Stimulated activated CD8-positive, alpha-beta memory T cell treated with anti-CD3 and anti-CD28 coated beads, Interleukin-7, amount 100 ng/mL, for 48 hours (primary cell): ENCODE data around the gene OR52E2.
"Not testable (repeated sequence)": the region's sequence is repeated elsewhere in the genome, so short reads cannot be mapped to it uniquely, and the experiment has no call there.

ENCODE experiments used
- DNase-seq, 2 donors: peaks; one replicate each; pipeline ENCODE4 v3.0.0-alpha.2; 2020; ENCODE audit warnings: low read depth in 1 of 2; ENCODE audit errors: extremely low read depth in 1 of 2

Gene OR52E2

DNA sequence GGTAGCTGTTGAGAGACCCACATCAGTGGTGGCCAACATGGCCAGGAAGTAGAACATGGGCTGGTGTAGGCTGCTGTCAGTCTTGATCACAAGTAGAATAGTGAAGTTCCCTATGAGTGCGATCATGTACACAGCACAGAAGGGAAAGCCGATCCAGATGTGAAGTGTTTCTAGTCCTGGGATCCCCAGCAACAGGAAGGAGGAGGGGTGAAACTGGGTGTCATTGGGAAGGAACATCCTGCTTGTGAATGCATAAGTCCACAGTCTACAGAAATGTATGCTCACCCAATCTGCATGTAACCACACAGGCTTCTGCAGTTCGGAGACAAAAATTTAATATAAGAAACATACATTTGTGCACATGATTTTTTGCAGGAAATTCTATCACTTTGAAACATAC lies at the start of gene OR52E2:
TSS of gene OR52E2 (minus strand) at position 237 of the 400 bp plus-strand sequence. CDS start at position 237, 0 bp downstream.
- no peak for DNase-seq

DNA sequence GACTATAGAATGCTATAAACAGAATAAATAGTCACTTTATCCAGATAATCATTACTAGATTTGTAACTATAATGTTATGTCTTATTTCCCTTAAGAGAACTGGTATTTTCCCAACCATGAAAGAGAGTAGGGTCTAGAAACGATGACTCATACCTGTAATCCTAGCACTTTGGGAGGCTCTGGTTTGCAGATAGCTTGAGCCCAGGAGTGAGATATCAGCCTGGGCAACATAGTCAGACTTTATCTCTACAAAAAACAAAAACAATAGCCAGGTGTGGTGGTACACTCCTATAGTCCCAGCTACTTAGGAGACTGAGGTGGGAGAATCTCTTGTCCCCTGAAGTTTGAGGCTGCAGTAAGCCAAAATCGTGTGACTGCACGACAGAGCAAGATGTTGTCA lies 47.9 kb upstream of the OR52E2 start:
- no peak for DNase-seq

DNA sequence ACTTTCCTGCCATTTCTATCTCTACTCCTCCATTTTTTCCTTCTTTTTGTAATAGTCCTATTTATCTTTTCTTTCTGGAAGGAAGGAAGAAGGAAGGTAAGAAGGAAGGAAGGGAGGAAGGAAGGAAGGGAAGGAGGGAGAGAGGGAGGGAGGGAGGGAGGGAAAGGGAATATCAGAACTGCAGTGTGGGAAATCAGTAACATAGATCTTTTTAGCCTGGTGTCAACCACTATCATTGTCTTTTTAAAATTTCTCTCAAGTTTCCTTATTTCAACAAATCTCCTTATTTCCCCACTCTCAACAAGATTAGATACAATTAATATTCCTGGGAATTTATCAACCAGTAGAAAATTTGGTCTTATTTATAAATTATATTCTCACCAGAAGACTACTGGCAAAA lies 43.6 kb upstream of the OR52E2 start:
- DNase-seq: no peak

DNA sequence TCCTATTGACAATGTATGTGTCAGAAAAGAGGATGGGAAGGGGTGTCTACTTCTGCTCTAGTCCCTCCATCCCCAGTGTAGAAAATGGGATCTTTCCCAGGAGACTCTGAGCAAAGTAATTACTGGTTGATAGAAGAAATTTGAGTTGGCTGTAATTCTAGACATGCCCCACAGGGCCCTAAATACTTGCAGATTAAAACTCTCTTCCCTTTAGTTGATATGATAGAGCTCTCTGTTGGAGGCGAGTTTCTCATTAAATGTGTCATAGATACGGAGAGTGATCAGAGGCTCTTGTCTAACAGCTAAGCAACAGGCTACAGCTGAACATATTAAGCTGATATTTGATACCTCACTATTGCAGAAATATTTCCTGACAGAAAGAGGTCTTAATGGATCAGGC lies 42.8 kb upstream of the OR52E2 start:
- DNase-seq: no peak

DNA sequence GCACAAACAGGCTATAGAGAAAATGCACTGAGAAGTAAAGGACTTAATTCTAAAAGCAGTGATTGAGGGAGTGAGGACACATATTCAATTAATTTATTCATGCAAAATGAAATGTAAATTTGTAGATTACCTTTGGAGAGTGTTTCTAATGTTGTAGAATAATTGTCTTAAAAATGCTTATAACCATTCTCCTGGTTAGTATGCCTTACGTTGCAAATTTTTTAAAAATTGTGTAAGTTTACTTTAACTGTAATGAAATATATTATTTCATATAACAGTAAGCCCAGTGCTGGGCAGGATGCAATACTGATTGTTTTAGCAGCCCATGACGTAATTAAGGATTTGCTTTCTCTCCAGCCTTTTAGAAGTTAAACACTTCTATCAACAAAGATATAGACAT lies 36.6 kb upstream of the OR52E2 start:
- DNase-seq: no peak

DNA sequence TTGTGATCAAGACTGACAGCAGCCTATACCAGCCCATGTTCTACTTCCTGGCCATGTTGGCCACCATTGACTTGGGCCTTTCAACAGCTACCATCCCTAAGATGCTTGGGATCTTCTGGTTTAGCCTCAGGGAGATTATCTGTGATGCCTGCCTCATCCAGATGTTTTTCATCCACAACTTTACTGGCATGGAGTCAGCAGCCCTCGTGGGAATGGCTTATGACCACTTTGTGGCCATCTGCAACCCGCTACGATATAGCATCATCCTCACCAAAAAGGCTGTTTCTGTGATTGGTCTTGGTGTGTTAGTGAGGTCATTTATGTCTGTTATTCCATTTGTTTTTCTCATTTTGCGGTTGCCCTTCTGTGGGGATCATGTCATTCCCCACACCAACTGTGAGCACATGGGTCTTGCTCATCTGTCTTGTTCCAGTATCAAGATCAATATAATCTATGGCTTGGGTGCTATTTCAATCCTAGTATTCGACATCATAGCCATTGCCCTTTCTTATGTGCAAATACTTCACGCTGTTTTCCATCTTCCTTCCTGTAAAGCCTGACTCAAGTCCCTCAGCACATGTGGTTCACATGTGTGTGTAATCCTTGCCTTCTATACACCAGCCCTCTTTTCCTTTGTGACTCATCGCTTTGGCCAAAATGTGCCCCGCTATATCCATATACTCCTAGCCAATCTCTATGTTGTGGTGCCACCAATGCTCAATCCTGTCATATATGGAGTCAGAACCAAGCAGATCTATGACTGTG lies 33.6 kb upstream of the OR52E2 start:
- no peak for DNase-seq

DNA sequence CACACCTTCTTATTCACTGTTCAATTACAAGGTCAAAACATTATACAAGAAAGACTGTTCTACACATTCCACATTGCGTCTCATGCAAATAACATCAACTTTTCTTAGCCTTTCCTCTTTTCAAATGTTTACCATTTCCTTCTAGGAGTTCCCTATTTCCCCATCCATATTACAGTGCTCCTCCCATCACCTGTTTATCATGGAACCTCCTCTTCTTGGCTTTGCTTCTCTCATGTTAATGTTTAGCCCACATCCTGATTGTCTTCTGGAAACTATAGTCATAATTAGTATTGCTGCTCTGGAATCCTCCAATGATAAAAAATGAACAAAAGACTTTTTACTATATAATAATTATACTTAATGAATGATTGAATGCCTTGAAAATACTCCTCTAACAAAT lies 31.2 kb upstream of the OR52E2 start:
- no peak for DNase-seq

DNA sequence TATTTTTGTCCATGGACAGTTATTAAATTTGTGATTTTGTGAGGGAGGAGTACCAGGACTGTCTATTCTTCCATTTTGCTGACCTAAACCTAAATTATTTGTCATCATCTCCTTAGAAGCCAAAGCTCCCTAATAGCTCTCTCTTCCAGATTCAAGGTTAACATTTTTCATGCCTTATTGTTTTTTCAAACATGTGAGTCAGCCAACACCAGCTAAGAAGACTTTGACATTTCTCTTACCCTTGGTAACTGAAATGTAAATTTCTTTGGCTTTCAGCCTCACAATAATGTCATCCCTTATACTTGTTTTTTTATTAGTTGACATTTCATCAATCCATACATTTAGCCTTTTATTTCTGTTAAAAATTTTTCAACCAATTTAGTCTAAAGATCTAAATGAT lies 29.1 kb upstream of the OR52E2 start:
- DNase-seq: no peak

DNA sequence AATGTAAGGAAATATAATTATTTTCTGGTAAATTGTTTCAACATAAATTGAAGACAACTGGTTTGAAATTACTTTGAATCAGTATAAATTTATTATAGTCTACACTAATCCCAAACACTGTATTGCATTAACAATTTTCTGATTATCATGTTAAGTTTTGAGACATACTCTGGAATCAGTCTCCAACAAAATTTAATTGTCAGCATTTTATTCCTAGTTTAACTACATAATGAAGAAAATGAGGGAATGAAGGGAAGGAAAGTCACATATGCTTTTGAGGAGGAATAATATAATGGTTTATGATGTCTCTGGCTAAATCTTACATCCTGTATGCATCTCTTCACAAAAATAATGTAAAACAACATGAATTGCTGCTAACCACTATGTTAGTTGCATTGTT lies 24.2 kb upstream of the OR52E2 start:
- no peak for DNase-seq

DNA sequence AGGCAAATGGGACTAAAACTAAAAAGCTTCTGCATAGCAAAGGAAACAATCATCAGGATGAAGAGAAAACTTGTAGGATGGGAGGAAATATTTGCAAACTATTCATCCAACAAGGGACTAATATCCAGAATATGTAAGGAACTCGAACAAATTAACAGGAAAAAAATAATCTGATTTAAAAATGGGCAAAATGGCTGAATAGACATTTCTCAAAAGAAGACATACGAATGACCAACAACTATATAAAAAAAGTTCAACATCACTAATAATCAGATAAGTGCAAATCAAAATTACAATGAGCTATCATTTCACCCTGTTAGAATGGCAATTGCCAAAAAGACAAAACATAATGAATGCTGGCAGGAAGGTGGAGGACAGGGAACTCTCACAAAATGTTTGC lies 22.0 kb upstream of the OR52E2 start:
- DNase-seq: no peak

DNA sequence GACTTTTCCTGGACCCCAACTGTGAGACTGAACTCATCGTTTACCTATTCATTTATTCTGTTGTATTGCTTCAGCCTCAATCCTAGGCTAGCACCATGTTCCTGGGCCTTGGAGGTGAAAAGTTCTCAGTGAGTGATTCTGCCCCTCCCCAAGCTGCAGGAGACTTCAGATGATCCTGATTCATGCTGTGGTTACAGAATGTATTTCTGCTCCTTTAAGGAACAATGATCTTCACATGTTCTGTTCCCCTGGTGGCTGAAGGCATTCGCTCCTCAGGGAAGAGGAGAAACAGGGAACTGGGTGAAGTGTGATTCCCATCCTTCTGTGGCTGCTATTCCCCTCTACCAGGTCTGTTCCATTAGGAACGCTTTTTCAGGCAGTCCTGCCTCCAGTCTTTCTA lies 12.4 kb upstream of the OR52E2 start:
- DNase-seq: no peak

DNA sequence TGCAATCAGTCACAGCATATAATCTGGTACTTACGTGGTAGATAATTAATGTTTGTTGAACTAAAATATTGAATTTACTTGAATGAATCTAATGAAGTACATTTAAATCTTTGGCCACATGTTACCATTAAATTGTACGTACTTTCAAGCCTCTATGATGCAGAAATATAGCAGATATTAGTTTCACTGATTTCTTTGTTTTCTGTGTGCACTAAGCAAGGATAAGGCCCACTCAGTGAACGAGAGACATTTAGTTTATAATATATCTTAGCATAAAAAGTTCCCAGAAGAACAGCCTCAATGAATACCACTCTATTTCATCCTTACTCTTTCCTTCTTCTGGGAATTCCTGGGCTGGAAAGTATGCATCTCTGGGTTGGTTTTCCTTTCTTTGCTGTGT lies 9.8 kb upstream of the OR52E2 start, which contains the start of gene OR52E1:
TSS of gene OR52E1 (plus strand) at position 301 of the 400 bp plus-strand sequence.
- no peak for DNase-seq

DNA sequence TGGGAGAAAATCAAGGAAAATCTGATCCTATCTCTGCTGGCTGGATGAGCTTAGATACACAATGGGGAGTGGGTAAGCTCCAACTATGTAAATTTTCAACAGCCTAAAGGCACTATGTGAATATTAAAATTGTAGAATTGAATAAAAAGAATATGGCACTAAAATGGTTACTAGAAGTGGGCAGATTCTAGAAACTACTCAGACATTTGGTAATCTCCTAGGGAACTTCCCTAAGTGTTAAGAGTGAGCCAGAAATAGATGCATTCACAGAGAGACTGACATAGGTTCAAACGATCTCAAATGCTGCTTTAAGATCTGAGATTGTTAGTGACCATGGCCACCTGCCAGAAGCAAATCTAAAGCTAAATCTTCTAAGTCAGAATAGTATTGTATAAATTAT lies 5.6 kb upstream of the OR52E2 start:
- DNase-seq: no peak

DNA sequence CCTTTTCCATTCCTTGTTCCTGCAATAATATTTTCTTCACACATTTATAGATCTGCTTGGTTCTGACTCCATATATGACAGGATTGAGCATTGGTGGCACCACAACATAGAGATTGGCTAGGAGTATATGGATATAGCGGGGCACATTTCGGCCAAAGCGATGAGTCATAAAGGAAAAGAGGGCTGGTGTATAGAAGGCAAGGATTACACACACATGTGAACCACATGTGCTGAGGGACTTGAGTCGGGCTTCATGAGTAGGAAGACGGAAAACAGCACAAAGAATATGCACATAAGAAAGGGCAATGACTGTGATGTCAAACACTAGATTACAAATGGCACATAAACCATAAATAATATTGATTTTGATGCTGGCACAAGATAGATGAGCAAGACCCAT lies 748 bp downstream of the OR52E2 start:
- not testable (repeated sequence) for DNase-seq

DNA sequence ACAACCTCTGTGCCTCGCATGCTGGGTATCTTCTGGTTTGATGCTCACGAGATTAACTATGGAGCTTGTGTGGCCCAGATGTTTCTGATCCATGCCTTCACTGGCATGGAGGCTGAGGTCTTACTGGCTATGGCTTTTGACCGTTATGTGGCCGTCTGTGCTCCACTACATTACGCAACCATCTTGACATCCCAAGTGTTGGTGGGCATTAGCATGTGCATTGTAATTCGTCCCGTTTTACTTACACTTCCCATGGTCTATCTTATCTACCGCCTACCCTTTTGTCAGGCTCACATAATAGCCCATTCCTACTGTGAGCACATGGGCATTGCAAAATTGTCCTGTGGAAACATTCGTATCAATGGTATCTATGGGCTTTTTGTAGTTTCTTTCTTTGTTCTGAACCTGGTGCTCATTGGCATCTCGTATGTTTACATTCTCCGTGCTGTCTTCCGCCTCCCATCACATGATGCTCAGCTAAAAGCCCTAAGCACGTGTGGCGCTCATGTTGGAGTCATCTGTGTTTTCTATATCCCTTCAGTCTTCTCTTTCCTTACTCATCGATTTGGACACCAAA lies 12.6 kb downstream of the OR52E2 start:
- no peak for DNase-seq

DNA sequence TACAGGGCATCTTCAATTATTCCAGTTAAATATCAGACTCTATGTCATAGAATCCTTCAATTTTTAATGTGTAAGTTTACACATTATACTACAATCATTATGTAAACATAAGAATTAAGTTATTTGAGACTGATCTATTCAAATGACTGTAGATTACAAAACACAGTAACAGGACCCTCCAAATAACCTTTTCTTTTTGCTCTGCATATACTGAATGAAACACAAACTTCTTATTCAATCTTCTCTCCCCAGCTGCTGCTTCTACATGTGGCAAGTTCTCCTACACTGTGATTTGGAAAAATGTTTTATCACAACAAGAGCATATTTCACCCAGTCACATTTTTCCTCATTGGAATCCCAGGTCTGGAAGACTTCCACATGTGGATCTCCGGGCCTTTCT lies 13.2 kb downstream of the OR52E2 start, which contains the start of gene OR52J3:
TSS of gene OR52J3 (plus strand) at position 301 of the 400 bp plus-strand sequence. CDS start at position 301, 0 bp downstream.
- no peak for DNase-seq

DNA sequence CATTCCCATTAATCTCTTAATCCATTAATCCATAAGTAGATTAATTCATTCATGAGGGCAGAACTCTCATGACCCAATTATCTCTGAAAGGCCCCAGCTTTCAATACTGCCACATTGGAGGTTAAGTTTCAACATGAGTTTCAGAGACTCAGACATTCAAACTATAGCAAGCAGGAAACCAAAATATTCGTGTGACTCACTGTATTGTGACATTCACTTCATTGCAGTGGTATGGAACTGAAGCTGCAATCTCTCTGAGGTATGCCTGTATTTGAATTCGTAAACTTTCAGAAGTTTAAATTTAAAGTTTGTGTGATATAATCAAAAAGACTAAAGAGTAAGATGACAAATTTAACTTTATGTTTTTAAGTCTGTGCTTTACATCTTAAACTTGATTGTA lies 16.0 kb downstream of the OR52E2 start:
- no peak for DNase-seq

DNA sequence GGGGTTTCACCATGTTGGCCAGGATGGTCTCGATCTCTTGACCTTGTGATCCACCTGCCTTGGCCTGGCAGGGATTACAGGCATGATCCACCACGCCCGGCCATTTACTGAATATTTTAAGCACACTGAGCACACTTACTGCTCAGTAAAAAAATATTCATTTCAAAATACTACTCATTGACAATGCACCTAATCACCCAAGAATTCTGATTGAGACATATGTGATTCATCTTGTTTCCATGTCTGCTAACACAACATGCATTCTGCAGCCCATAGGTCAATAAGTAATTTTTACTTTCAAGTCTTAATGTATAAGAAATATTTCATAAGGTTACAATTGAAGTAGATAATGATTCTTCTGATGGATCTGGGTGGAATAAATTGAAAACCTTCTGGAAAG lies 17.3 kb downstream of the OR52E2 start:
- DNase-seq: no peak

DNA sequence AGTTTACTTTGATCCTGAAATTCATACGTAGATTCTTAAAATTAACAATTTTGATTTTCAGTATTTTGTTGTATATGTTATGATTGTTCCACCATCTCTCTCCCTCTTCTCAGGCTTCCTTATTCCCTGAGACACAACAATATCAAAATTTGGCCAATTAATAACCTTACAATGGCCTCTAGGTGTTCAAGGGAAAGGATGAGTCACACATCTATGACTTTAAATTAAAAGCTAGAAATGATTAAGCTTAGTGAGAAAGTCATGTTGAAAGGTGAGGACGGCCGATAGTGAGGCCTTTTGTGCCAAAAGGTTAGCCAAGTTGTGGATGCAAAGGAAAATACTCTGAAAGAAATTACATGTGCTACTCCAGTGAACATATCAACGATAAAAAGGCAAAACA lies 18.6 kb downstream of the OR52E2 start:
- no peak for DNase-seq

DNA sequence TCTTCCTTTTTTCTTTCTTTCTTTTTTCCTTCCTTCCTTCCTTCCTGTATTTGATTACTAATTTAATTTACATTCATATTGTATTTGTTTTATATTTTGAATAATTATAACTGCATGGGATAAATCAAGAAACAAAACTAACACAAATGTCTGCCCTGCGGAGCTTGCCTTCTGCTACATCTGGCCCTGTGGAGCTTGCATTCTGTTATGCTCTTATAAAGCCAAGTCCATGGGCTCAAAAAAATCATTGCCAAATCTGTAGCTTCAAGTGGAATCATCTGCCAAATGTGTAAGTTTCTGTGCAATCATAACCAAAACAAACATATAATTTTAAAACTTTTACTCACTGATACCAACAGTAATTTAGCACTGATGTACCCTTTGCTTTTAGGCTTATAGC lies 21.1 kb downstream of the OR52E2 start:
- no peak for DNase-seq

DNA sequence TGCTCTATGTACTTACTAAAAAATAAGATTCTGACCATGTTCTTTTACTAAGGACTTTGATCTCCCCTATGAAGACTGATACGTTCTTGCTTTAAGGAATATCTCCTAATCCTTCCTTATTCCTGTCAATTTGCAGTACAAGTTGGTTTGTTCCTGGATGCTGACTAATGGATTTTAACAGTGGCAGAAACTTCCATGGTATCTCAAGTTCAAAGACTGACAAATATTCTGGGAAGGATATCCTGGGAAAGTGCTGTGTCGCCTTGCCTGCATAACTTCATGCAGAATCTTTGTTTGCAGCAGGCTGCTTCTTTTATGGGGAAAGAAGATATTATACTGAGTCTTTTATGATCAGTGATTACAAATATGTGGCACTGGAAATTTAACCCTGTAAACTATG lies 21.5 kb downstream of the OR52E2 start:
- no peak for DNase-seq

DNA sequence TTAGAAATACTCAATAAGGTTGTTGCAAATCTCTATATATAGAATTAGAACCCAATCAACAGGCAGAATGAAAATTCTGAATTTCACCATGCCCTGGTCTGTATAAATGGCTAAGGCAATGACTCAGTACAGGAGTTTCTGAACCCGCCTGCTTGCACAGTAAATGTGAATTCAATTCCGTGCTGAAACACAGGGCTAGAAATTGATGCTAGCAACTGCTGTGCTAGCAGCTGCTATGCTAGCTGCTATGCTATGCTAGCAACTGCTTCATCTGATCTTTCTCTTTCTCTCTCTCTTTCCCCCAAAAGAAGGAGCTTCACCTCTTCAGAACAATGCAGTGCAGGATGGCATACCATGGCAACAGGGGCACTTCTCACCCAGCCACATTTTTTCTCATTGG lies 22.8 kb downstream of the OR52E2 start:
- no peak for DNase-seq

DNA sequence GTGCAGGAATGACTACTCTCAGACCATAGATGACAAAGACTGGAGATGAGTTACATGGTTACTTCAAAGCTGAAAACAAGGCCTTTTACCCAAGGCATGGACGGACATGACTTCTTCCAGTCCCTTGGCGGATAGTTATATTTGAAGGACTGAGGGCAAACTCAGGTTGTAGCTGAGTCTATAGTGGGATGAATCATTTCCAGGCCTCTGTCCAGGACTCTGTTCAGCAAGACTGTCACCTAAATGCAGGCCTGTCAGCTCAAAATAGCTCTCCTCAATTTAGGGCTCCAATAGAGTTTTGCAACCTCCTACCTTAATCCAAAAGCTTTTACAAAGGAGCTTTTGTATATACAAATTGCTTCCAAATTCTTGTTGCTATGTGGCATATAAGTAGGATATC lies 37.4 kb downstream of the OR52E2 start:
- no peak for DNase-seq
